ENCODE measurements around the gene LEMD1.

- TF ChIP-seq CTCF (IDR thresholded peaks at IDR 0.05; ENCODE audit: poor library complexity, severe bottlenecking) (no peak), EZH2 (IDR thresholded peaks at IDR 0.05; ENCODE audit: borderline replicate concordance, insufficient read depth, low read length, poor library complexity, severe bottlenecking) (no peak), POLR2AphosphoS5 (IDR thresholded peaks at IDR 0.05) (no peak), EP300 (conservative IDR thresholded peaks at IDR 0.05; ENCODE audit: poor library complexity, severe bottlenecking) (no peak), SMC3 (conservative IDR thresholded peaks at IDR 0.05; ENCODE audit: poor library complexity) (no peak), TAF1 (IDR thresholded peaks at IDR 0.05; ENCODE audit: low read depth) (no peak), REST (IDR thresholded peaks at IDR 0.05; ENCODE audit: borderline replicate concordance) (no peak), RAD21 (conservative IDR thresholded peaks at IDR 0.05) (no peak)
Observed at GRCh38 chr1:205444931-205445645, 23.2 kb upstream of the LEMD1 start.
